PFSK-1 (cell line): Measurements from ENCODE around the gene SHFL.

Source experiments
- FOXP2 ChIP-seq: optimal IDR thresholded peaks from 2 replicates; pipeline ENCODE3; 2011; ENCODE audit warnings: borderline replicate concordance, control low read depth, inconsistent platforms; ENCODE audit not compliant: insufficient read depth; ENCODE audit errors: extremely low read length, extremely low read depth
- POLR2AphosphoS5 ChIP-seq: IDR thresholded peaks from 2 replicates; pipeline ENCODE4 v1.6.1; 2012; ENCODE audit warnings: low read depth, mild to moderate bottlenecking, control low read depth, low read length, moderate library complexity
- SIN3A ChIP-seq: IDR thresholded peaks from 2 replicates; pipeline ENCODE4 v1.6.1; 2012; ENCODE audit warnings: mild to moderate bottlenecking, low read length, moderate library complexity, borderline replicate concordance; ENCODE audit not compliant: insufficient read depth
- TAF1 ChIP-seq: IDR thresholded peaks from 2 replicates; pipeline ENCODE4 v1.6.1; 2012; ENCODE audit warnings: low read length, control low read depth, borderline replicate concordance; ENCODE audit not compliant: insufficient read depth
- TF ChIP-seq, protein P1 (sequence below), 2 experiments: IDR thresholded peaks; 2 replicates each; pipeline versions ENCODE4 v1.6.1 to v1.8.0; 2011 to 2012; ENCODE audit warnings: low read depth in 2 of 2, low read length in 2 of 2, control low read depth in 1 of 2, inconsistent platforms in 1 of 2, mild to moderate bottlenecking in 1 of 2, moderate library complexity in 1 of 2; ENCODE audit not compliant: insufficient read depth in 1 of 2

Gene SHFL

DNA sequence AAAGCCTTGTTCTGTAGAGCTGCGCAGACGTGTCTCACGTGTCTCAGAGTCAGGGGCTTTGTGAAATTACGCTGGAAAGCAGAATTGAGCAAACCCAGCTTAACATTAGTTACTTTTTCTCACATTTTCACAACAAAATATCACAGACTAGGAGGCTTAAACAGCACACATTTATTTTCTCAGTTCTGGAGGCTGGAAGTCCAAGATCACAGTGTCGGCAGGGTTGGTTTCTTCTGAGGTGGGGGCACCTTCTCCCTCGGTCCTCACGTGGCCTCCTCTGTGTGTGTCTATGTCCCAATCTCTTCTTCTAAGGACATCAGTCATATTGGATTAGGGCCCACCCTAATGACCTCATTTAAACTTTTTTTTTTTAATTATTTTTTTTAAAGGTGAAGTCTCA, 38.3 kb downstream of the SHFL start:
- no peak for TF ChIP-seq FOXP2
- TF ChIP-seq POLR2AphosphoS5: no peak
- TF ChIP-seq TAF1: no peak

DNA sequence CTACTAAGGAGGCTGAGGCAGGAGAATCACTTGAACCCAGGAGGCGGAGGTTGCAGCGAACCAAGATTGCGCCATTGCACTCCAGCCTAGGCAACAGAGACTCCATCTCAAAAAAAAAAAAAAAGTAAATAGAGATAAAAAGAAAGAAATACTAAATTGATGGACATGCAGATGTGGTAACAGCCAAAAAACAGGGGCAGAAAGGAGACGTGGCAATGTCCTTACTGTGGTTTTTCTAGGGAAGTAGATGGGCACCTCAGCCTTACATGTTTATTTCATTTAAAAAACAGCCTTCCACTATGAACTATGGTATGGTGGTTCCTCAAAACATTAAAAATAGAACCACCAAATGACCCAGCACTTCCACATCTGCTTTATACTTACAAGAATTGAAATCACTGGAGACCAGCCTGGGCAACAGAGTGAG, 40.1 kb downstream of the SHFL start:
- TF ChIP-seq FOXP2 (no peak), TAF1 (no peak), SIN3A (no peak), POLR2AphosphoS5 (no peak)
- TF ChIP-seq, protein P1, sequence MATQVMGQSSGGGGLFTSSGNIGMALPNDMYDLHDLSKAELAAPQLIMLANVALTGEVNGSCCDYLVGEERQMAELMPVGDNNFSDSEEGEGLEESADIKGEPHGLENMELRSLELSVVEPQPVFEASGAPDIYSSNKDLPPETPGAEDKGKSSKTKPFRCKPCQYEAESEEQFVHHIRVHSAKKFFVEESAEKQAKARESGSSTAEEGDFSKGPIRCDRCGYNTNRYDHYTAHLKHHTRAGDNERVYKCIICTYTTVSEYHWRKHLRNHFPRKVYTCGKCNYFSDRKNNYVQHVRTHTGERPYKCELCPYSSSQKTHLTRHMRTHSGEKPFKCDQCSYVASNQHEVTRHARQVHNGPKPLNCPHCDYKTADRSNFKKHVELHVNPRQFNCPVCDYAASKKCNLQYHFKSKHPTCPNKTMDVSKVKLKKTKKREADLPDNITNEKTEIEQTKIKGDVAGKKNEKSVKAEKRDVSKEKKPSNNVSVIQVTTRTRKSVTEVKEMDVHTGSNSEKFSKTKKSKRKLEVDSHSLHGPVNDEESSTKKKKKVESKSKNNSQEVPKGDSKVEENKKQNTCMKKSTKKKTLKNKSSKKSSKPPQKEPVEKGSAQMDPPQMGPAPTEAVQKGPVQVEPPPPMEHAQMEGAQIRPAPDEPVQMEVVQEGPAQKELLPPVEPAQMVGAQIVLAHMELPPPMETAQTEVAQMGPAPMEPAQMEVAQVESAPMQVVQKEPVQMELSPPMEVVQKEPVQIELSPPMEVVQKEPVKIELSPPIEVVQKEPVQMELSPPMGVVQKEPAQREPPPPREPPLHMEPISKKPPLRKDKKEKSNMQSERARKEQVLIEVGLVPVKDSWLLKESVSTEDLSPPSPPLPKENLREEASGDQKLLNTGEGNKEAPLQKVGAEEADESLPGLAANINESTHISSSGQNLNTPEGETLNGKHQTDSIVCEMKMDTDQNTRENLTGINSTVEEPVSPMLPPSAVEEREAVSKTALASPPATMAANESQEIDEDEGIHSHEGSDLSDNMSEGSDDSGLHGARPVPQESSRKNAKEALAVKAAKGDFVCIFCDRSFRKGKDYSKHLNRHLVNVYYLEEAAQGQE (IDR thresholded peaks at IDR 0.05; ENCODE audit: insufficient read depth in 1 of 2, low read depth in 2 of 2, low read length in 2 of 2): no peak

DNA sequence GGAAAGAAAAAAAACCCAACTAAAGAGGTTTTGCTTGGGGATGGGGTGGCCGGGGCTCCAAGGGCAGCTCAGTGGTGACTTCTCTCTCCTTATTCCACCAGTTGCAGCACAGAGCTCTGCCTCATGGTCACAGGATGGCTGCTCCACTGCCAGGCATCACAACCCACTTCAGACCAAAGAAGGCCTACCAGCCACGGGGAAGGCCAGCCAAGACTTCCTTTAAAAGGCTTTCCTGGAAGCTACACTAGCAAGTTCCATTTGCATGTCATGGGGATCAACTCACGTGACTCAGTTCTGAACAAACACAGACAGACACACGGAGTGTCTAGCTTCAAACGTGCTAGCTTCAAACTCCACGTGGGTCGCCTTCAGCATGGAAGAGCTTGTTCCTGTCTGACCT, 46.8 kb downstream of the SHFL start:
- TF ChIP-seq FOXP2 (no peak), TAF1 (no peak), POLR2AphosphoS5 (no peak)

DNA sequence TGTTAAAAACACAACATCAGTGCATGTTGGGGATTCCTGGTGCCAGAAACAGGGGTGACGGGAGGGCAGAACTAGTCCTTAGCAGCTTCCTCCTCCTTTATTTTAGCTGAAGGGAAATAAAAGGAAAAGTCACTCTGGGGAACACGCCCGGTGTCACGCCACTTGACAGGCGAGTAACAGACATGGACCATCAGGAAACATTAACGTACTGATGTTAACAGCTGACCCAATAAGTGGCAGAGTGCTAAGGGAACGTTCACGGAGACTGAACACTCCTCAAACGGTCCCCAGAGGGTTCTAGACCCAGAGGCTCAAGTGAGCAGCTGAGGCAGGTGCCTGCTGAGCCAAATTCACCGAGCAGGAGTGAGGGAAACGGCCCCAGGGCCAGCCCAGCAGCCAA, 47.5 kb downstream of the SHFL start:
- TF ChIP-seq, protein P1 (IDR thresholded peaks at IDR 0.05; ENCODE audit: insufficient read depth in 1 of 2, low read depth in 2 of 2, low read length in 2 of 2): no peak
- no peak for TF ChIP-seq TAF1

DNA sequence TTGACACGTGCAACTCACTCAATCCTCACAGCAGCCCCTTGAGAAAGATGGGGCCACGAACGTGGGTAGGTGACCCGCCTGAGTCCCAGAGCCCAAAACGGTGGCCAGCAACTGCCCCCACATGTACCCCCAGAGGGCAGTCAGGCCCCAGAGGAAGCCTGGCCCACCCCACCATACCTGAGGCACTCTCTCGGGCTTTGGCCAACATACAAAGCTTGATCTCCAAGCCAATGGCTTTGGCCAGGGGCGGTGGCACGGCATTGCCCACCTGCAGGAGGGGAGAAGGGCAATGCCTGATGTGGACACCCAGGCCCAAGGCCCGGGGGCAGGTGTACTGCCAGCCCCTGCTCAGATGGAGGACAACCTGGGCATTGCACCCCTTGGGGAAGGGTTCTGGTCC, 47.9 kb downstream of the SHFL start:
- TF ChIP-seq POLR2AphosphoS5 (no peak), SIN3A (no peak), TAF1 (no peak), FOXP2 (no peak)
- TF ChIP-seq, protein P1 (IDR thresholded peaks at IDR 0.05; ENCODE audit: insufficient read depth in 1 of 2, low read depth in 2 of 2, low read length in 2 of 2): no peak

DNA sequence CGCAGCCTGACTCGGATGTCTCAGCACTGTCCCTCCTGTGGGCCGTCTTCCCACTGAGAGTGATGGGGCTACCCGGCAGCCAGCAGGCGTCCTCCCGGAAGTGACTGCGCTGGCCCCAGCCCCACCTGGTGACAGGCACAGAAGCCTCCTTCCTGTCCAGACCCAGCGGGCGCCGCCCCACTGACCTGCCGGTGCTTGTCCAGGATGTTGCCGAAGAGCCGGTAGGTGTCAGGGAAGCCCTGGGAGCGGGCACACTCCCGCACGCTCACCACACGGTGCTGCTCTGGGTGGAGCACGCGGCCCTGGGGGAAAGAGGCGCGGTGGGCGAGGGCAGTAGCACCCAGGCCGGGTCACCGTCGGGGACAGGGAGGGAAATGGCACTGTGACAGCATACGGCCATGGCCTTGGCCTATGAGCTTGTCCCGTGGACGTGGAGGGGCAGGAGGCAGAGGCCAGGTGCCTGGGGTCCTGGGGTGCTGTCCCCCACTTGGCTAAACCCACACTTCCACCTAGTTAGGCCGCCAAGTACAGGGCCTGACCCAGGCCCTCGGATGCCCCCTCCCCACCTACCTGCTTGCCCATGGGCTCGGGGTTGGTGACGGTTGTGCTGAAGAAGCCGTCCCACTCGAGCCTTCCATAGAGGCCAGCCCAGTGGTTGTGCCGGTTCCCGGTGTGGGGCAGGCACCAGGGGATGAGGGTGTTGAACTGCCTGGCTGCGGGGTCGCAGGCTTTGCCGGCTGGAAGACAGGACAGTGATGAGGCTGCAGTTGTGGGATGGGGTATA, 49.6 kb downstream of the SHFL start:
- TF ChIP-seq SIN3A (no peak), TAF1 (no peak), POLR2AphosphoS5 (no peak), FOXP2 (no peak)
- TF ChIP-seq, protein P1 (IDR thresholded peaks at IDR 0.05; ENCODE audit: insufficient read depth in 1 of 2, low read depth in 2 of 2, low read length in 2 of 2): no peak
